Upper lobe of left lung (tissue), 6 donors: Measurements from ENCODE around the gene ARID5A. TPM values are rescaled to one million over a fixed set of nuclear protein-coding genes. Genes with fewer than 3 reads are reported as not detected.
"Not testable (repeated sequence)": the region's sequence is repeated elsewhere in the genome, so short reads cannot be mapped to it uniquely, and the experiment has no call there.

Experiments
- ATAC-seq, 2 donors: fragments of 200-7000 bp; cut with Tn5 transposase; one replicate each; pipeline ENCODE4 v1.9.1; 2022; ENCODE audit warnings: mild to moderate bottlenecking in 2 of 2, moderate library complexity in 2 of 2; ENCODE audit not compliant: low FRiP score in 2 of 2
- DNase-seq, 2 donors: peaks; one replicate each; pipeline ENCODE4 v3.0.0-alpha.2; 2019 to 2020
- H3K27ac ChIP-seq, 4 donors: fragments of 200-600 bp; sonication (generic); one replicate each; pipeline ENCODE4 v1.5.1; 2016 to 2019
- H3K27me3 ChIP-seq, 4 donors: fragments of 200-600 bp; sonication (generic); one replicate each; pipeline ENCODE4 v1.5.1; 2017 to 2019
- H3K36me3 ChIP-seq, 4 donors: fragments of 200-600 bp; sonication (generic); one replicate each; pipeline ENCODE4 v1.5.1; 2016 to 2019
- H3K4me1 ChIP-seq, 4 donors: fragments of 200-600 bp; sonication (generic); one replicate each; pipeline ENCODE4 v1.5.1; 2018 to 2019
- H3K4me3 ChIP-seq, 4 donors: fragments of 200-600 bp; sonication (generic); one replicate each; pipeline ENCODE4 v1.5.1; 2017 to 2019; ENCODE audit warnings: mild to moderate bottlenecking in 2 of 4, moderate library complexity in 1 of 4
- H3K9me3 ChIP-seq, 4 donors: fragments of 200-600 bp; sonication (generic); one replicate each; pipeline ENCODE4 v1.5.1; 2018 to 2019
- CTCF ChIP-seq, 6 experiments: fragments of 450-650 bp in 4 of 6; fragments of 200-600 bp in 2 of 6; sonication (generic) in 2 of 6; IDR thresholded peaks; one replicate each; pipeline ENCODE4 v1.5.1; 2016 to 2019; ENCODE audit warnings: antibody characterized with exemption in 6 of 6
- EP300 ChIP-seq, 4 donors: sonication (generic); formaldehyde crosslinking; IDR thresholded peaks; one replicate each; pipeline ENCODE4 v1.5.1; 2017; ENCODE audit warnings: antibody characterized with exemption in 4 of 4, control low read depth in 2 of 4
- POLR2A ChIP-seq, 4 donors: fragments of 450-650 bp; IDR thresholded peaks; one replicate each; pipeline ENCODE4 v1.5.1; 2016 to 2017; ENCODE audit warnings: antibody characterized with exemption in 4 of 4, mild to moderate bottlenecking in 2 of 4
- POLR2AphosphoS5 ChIP-seq, 2 donors: sonication (generic); formaldehyde crosslinking; IDR thresholded peaks; one replicate each; pipeline ENCODE4 v1.5.1; 2017; ENCODE audit warnings: antibody characterized with exemption in 2 of 2
- WGBS, 2 donors: methylation state at CpG; one replicate each; pipeline ENCODE4 v1.1.5; 2017 to 2018; 5-methylcytosine and 5-hydroxymethylcytosine counted together
- total RNA-seq, 6 donors: library from RNA; depleted of rRNA in 4 of 6; stranded (reverse); fragments of >200 nt in 4 of 6; gene quantifications; one replicate each; pipeline versions ENCODE4 v1.1.0 to v1.2.1, GENCODE V29; 2016 to 2021
- donor health status: DM: no; HTN: no; CAD: no; lungs with moderate emphysema.
- donor health status: DM: no; HTN: yes; CAD: no; lungs with severe emphysema.

Gene ARID5A
- total RNA-seq, 6 donors from 2014 or later = 18.6 to 57.2 (median 39.7) TPM

GRCh38 chr2:96554293-96555145 is 18.0 kb downstream of the ARID5A start:
- Histone ChIP-seq H3K27ac (peak overlapping the region in 1 of 4 donors; percentile 10), H3K27me3 (no peaks in the 10 kb centered on the region), H3K4me3 (peak overlapping the region in 1 of 4 donors; percentile 11), H3K9me3 (no peaks in the 10 kb centered on the region), H3K36me3 (peaks cover 9 to 38% (median 33%) of the 10 kb centered on the region in 4 donors), H3K4me1 (peaks cover 8 to 9% (median 9%) of the 10 kb centered on the region in 4 donors)
- 39 to 76% methylated on average over 15 to 35 of the region's 35 CpGs for WGBS, 2 donors
- peak; percentile 86 to 89 for DNase-seq
- peak; percentile 74 to 85 for ATAC-seq
- TF ChIP-seq CTCF (IDR thresholded peaks at IDR 0.05) (peak; percentile 93 to 97 (median 96)), POLR2AphosphoS5 (IDR thresholded peaks at IDR 0.05) (peak in 1 of 2 donors; percentile 26), EP300 (IDR thresholded peaks at IDR 0.05) (no peak), POLR2A (IDR thresholded peaks at IDR 0.05) (no peak)

GRCh38 chr2:96555146-96555610 is 18.6 kb downstream of the ARID5A start:
- no peak overlapping the region for H3K27ac ChIP-seq
- H3K4me1 ChIP-seq = peaks cover 8 to 9% (median 9%) of the 10 kb centered on the region in 4 donors
- no peak overlapping the region for H3K4me3 ChIP-seq
- DNase-seq (peak in 1 of 2 donors; percentile 69), ATAC-seq (no peak)
- TF ChIP-seq CTCF (IDR thresholded peaks at IDR 0.05) (no peak), POLR2A (IDR thresholded peaks at IDR 0.05) (no peak), EP300 (IDR thresholded peaks at IDR 0.05) (no peak), POLR2AphosphoS5 (IDR thresholded peaks at IDR 0.05) (no peak)
- peaks cover 9 to 32% (median 27%) of the 10 kb centered on the region in 4 donors for H3K36me3 ChIP-seq
- no peaks in the 10 kb centered on the region for H3K27me3 ChIP-seq
- WGBS, 2 donors = 80 to 86% methylated on average over 14 of the region's 14 CpGs
- H3K9me3 ChIP-seq = no peaks in the 10 kb centered on the region

- Histone ChIP-seq H3K36me3 (peaks cover 0 to 17% (median 12%) of the 10 kb centered on the region in 4 donors), H3K9me3 (no peaks in the 10 kb centered on the region), H3K27ac (no peak overlapping the region), H3K4me1 (peaks cover 8 to 9% (median 9%) of the 10 kb centered on the region in 4 donors), H3K4me3 (no peak overlapping the region), H3K27me3 (no peaks in the 10 kb centered on the region)
- ATAC-seq = peak in 1 of 2 donors; percentile 6
- no peak for TF ChIP-seq CTCF (IDR thresholded peaks at IDR 0.05)
- 82 to 87% methylated on average over 15 to 16 of the region's 16 CpGs for WGBS, 2 donors
- DNase-seq = no peak
Observed at GRCh38 chr2:96556441-96557330, 20.1 kb downstream of the ARID5A start.

- H3K4me3 ChIP-seq, H3K4me1 ChIP-seq, H3K27ac ChIP-seq, H3K27me3 ChIP-seq, ATAC-seq, DNase-seq, H3K36me3 ChIP-seq, H3K9me3 ChIP-seq: not testable (repeated sequence)
- WGBS, 2 donors = 98% methylated on average over 6 of the region's 6 CpGs
Observed at GRCh38 chr2:96557421-96557820, 20.9 kb downstream of the ARID5A start.

- 93 to 94% methylated on average over 6 of the region's 6 CpGs for WGBS, 2 donors
- Histone ChIP-seq H3K4me1 (peaks cover 8 to 9% (median 9%) of the 10 kb centered on the region in 4 donors), H3K36me3 (peaks cover 0 to 3% (median under 1%) of the 10 kb centered on the region in 4 donors), H3K4me3 (no peak overlapping the region), H3K27me3 (no peaks in the 10 kb centered on the region), H3K9me3 (no peaks in the 10 kb centered on the region), H3K27ac (no peak overlapping the region)
- TF ChIP-seq POLR2AphosphoS5 (IDR thresholded peaks at IDR 0.05) (no peak), CTCF (IDR thresholded peaks at IDR 0.05) (no peak), EP300 (IDR thresholded peaks at IDR 0.05) (no peak), POLR2A (IDR thresholded peaks at IDR 0.05) (no peak)
- no peak for DNase-seq
- no peak for ATAC-seq
Observed at GRCh38 chr2:96558061-96558460, 21.5 kb downstream of the ARID5A start.
